HG02885 (cell line): ENCODE results near the gene PANX3.
A peak's percentile ranks its signal among the peaks of the same experiment; 100 is the strongest.
"Not testable (repeated sequence)": the region's sequence is repeated elsewhere in the genome, so short reads cannot be mapped to it uniquely, and the experiment has no call there.

Experiments
- ATAC-seq: cut with Tn5 transposase; IDR thresholded peaks from one replicate; pipeline ENCODE4 v1.9.1; 2021; ENCODE audit warnings: mild to moderate bottlenecking; ENCODE audit not compliant: unreplicated experiment, poor library complexity

Gene PANX3

GRCh38 chr11:124611064-124611463, at the start of gene PANX3:
Gene PANX3 (plus strand): TSS chr11:124611428. CDS start chr11:124611557, 129 bp downstream.
- no peak for ATAC-seq

DNA sequence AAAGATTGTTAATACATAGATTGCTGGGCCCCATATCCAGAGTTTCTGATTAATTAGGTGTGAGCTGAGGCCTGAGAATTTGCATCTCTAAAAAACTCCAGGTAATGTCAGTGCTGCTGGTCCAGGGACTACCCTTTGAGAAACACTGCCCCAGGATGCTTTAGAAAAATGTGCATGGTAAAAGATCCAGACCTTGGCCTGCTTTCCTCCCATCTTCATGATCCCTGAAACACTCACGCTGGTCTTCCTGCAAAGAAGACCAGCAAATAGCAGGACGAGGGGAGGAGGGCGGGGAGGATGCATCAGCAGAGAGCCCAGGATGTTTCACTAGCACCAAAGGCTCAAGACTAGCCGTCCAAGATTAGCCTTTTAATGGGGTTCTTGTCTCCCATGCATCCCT, 41.5 kb upstream of the PANX3 start, which contains the start of gene OR8A1:
TSS of gene OR8A1 (plus strand) at position 301 of the 400 bp plus-strand sequence. CDS start 123 bp downstream, outside the sequence.
- ATAC-seq: no peak

GRCh38 chr11:124570160-124570559, 41.1 kb upstream of the PANX3 start:
- ATAC-seq: no peak

- no peak for ATAC-seq
Observed at GRCh38 chr11:124577716-124578427, 33.4 kb upstream of the PANX3 start.

DNA sequence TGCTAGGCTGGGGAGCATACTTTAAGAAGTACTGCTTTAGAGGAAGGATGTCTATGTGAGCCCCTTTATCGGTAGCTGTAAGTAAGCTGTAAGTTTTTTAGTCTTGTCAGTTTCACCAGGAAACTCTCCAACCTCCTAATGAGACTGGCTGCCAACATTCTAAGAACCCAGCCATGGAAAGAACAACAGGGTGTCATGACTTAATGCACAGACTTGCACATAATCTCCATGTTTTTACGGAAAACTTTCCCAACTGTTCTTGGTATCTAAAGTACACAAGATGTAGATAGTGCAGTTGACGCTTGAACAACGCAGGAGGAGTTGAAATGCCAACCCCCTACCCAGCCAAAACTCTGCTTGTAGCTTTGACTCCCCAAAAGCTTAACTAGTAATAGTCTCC, 32.5 kb upstream of the PANX3 start:
- no peak for ATAC-seq

GRCh38 chr11:124581817-124582216, 29.4 kb upstream of the PANX3 start:
- ATAC-seq: no peak

DNA sequence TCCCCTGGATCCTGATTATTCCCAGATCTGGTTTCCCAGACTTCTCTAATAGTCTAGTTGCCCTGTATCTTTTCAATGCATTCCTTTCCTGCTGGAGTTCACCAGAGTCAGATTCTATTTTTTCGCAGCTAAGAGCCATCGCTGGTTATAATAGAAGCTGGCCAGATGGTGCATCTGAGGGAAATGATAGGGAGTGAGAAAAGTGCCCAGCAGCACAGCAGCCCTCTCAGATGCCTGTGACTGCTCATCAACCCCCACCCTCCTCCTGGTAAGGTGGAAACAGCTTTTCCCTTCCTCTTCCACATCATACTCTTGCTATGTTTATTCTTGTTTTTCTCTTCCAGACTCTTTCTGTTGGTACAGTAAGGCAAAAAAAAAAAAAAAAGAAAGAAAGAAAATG, 28.7 kb upstream of the PANX3 start:
- no peak for ATAC-seq

DNA sequence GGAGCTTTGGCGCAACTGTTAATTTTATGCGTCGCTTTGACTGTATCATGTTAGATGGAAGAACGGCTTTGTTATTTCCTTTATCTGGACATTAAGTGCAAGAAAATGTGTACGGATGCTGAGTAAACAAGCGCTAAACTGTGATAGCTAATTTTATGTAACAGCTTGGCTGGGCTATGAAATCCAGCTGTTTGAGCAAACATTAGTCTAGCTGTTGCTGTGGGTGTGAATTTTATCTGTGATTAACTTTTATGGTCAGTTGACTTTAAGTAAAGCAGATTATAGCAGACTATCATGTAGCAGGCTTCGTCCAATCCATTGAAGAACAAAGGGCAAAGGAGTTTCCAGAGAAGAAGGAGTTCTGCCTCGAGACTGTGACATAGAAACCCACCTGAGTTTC, 27.4 kb upstream of the PANX3 start:
- ATAC-seq: no peak

DNA sequence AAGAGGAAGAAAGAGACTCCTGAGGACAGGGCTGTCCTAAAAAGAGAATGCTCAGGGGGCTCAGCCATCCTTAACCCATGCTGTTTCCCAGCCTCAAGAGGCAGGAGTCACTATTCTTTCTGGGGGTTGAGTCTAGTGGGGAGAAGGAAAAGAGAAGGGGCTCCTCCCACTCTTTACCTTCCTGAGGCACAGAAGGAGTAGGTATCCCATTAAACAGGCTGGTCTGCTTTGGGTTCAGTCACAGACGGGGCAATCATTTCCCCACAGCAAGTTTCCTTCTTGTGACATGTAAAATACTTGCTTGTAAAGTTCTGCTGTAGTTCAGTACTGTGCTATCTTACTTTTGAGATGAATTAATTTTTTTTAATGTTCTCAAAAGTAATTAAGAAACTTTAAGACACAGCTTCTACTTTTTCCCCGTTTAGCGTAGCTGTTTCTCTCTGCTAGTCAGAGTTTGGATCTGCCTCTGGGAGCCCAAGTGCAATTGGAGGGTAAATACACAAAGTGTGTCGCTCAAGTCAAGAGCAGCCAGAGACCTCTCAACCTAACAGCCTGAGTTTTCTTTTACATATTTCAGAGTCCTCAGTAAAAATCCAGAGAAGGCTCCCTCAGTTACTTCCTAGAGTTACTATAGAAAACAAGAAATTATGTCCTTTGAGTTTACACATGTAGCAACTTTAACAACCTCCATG, 26.4 kb upstream of the PANX3 start:
- no peak for ATAC-seq

DNA sequence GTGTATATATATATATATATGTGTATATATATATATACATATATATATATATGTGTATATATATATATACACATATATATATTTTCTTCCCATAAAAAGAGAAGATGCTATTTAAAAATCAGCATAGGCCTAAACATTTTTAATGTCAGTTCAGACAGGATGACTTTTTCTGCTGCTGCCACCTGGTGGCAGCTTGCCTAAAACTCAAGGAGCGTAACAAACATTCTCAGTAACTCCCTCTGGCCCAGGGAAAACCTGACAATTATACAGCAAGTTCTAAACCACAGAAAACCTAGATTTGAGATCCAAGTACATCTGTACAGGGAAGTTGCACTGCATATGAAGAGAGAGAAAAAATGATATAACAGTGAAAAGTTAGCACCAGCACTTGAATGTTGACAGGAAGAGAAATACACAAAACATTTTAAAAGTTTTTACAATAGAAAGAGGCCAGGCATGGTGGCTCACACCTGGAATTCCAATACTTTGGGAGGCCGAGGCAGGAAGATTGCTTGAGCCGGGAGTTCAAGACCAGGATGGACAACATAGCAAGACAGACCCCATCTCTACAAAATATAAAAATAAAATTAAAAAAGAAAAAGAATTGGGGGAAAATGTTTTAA, 24.9 kb upstream of the PANX3 start:
- ATAC-seq: peak; percentile 60

DNA sequence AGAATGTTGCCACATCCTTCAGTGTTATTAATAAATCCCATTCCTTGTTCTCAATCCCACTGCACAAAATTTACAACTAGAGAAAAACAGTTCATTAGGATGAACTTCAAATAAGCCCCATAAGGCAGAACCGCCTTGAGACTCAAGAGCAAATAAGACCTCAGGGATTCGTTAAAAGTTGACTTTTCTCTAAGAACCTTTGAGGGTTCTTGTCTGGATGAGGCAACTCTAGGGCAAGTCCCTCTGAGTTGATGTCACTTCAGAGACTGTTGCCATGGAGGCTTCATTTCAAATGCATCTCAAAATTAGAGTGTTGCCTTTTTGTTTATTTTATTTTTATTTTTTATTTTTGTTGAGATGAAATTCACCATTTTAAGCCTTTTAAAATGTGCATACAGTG, 19.8 kb upstream of the PANX3 start:
- no peak for ATAC-seq

- no peak for ATAC-seq
Observed at GRCh38 chr11:124592627-124593026, 18.6 kb upstream of the PANX3 start.

DNA sequence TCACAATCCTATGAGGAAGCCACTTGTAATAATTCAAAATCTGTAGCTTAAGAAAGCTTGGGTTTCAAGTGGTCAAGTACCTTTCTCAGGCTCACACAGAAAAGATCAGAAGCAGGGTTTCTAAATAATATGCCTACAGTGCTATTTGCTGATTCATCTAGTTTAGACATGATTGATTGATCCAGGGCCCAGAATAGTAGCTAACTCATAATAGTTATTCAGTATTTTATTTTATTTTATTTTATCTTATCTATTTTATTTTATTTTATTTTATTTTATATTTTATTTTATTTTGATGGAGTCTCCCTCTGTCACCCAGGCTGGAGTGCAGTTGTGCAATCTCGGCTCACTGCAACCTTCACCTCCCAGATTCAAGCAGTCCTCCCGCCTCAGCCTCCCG, 15.9 kb upstream of the PANX3 start:
- ATAC-seq: no peak

GRCh38 chr11:124597626-124598025, 13.6 kb upstream of the PANX3 start:
- no peak for ATAC-seq

DNA sequence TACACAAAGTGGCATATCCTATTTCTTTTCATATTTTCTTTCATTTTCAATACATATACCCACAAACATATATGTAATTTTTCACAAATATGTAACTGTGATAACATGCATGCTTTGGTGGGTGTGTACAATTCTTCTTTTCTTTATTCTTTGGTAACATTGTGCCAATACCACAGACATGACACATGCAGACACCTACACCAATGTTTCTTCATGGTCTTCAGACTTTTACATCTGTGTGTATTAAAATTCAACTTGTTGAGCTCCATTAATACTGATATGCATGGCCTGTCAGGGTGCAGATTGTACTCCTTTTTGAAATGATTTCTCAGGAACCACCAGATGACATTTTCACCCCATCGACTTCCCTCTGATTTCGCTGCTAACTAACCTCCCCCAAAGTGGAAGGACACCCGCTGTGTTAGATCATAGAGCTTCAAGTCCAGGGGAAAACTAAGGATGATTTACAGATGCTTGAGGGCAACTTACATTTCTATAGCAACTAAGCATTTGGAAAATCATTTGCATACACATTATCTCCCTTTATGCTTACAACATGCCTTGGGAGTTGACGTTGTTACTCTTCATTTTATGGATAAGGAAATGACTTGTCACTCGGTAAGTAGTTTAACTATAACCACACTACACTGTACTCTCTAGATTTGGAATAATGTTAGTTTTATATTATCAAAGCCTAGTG, 10.5 kb upstream of the PANX3 start:
- no peak for ATAC-seq

GRCh38 chr11:124602193-124602592, 9.0 kb upstream of the PANX3 start:
- no peak for ATAC-seq

DNA sequence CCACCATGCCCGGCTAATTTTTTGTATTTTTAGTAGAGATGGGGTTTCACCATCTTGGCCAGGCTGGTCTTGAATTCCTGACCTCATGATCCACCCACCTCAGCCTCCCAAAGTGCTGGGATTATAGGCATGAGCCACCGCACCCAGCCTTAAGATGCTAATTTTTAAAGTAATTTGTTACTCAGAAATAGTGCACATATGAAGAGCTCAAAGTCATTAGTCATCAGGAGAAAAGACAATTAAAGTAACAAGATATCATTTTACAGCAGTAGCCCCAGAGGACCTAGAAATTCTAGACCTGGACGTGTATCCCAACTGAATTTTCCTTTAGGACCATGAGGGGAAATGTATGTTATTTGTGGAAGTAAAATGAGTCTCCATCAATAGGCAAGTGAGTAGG, 8.5 kb upstream of the PANX3 start:
- ATAC-seq: not testable (repeated sequence)

GRCh38 chr11:124605719-124606118, 5.5 kb upstream of the PANX3 start:
- no peak for ATAC-seq

- no peak for ATAC-seq
Observed at GRCh38 chr11:124608147-124608546, 3.1 kb upstream of the PANX3 start.

DNA sequence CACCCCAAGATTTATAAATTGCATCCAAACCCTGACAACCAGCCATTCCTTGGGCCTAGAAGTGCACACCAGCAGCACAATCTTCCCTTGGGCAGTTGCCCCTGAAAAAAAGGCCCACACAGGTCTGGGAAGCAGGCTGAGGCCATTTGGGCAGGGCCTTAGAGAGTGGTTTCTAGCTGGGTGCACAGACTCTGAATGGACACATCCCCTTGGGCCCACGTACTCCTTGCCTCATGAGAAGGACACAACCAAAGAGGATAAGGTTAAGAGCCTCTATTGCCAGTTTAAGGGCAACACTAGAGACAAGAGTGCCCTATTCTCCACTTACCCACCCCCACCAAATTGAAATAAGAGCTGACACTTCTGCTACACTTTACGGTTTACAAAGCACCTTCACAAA, 933 bp upstream of the PANX3 start:
- no peak for ATAC-seq

GRCh38 chr11:124612045-124612444, 817 bp downstream of the PANX3 start:
- peak; percentile 73 for ATAC-seq
